HepG2 (cell line): ENCODE data around the gene STXBP5L. TPM values are rescaled to one million over a fixed set of nuclear protein-coding genes. Genes with fewer than 3 reads are reported as not detected.

ENCODE experiments used
- ATAC-seq: fragments of 200-7000 bp; cut with Tn5 transposase; 3 replicates; pipeline ENCODE4 v1.9.1; 2020; ENCODE audit warnings: mild to moderate bottlenecking, moderate library complexity
- BruUV-seq: library from RNA; stranded (reverse); fragments of 400-500 nt; replicated peaks from 2 replicates; lab custom pipeline; 2021; lab: Mats Ljungman, UMichigan
- CTCF ChIA-PET: fragments of 300-600 bp; formaldehyde crosslinking; extraction: SDS; loops from one replicate; lab custom pipeline; 2021; ENCODE audit warnings: low total read pairs, inconsistent platforms, low intra/inter-chr PET ratio; lab: Yijun Ruan, JAX
- POLR2A ChIA-PET: fragments of 350-600 bp; sonication (Branson Sonifier 250); formaldehyde crosslinking; loops from one replicate; lab custom pipeline; 2020; ENCODE audit warnings: antibody characterized with exemption, inconsistent platforms; lab: Yijun Ruan, JAX
- DNase-seq: peaks from one replicate; pipeline ENCODE4 v3.0.0-alpha.2; 2015; ENCODE audit warnings: low spot score
- FAIRE-seq: peaks from 3 replicates; lab custom pipeline; 2011; peaks lifted over from hg19 to GRCh38; lab: Jason Lieb, UNC
- H2AFZ ChIP-seq: one replicate; pipeline ENCODE4 v1.6.1; 2011; ENCODE audit warnings: low read length, inconsistent platforms
- H3K27ac ChIP-seq: fragments of 300-600 bp; 3 replicates; pipeline ENCODE4 v1.8.0; 2011; ENCODE audit warnings: mixed run types, mild to moderate bottlenecking, mixed read lengths, low read length, inconsistent platforms; ENCODE audit not compliant: insufficient read depth; ENCODE audit errors: extremely low read length
- H3K27me3 ChIP-seq, 2 experiments: fragments of 200-600 bp in 1 of 2; 2 replicates in 1 of 2; 3 replicates in 1 of 2; pipeline versions ENCODE4 v1.6.0 to v1.8.0; 2011; ENCODE audit warnings: low read length in 2 of 2, mild to moderate bottlenecking in 2 of 2, moderate library complexity in 2 of 2, inconsistent platforms in 1 of 2; ENCODE audit not compliant: insufficient read depth in 2 of 2, control insufficient read depth in 1 of 2
- H3K36me3 ChIP-seq, 2 experiments: fragments of 200-600 bp in 1 of 2; replicated peaks in 1 of 2; 2 replicates in 1 of 2; 3 replicates in 1 of 2; pipeline versions ENCODE4 v1.5.1 to v1.8.0; 2011; ENCODE audit warnings: low read length in 2 of 2, inconsistent platforms in 1 of 2; ENCODE audit not compliant: insufficient read depth in 2 of 2, control insufficient read depth in 1 of 2
- H3K4me1 ChIP-seq: 2 replicates; pipeline ENCODE4 v1.5.1; 2012; ENCODE audit warnings: low read length, inconsistent platforms; ENCODE audit not compliant: insufficient read depth
- H3K4me2 ChIP-seq: 2 replicates; pipeline ENCODE4 v1.6.0; 2011; ENCODE audit warnings: low read depth, low read length, inconsistent platforms
- H3K4me3 ChIP-seq, 3 experiments: fragments of 200-600 bp in 1 of 3; sonication (generic), shearing (Covaris generic) in 1 of 3; replicated peaks in 1 of 3; 2 replicates each; pipeline ENCODE4 v1.5.1; 2011 to 2016; ENCODE audit warnings: low read length in 3 of 3, inconsistent platforms in 2 of 3, low read depth in 2 of 3, mild to moderate bottlenecking in 2 of 3, control low read depth in 1 of 3, mixed read lengths in 1 of 3; ENCODE audit not compliant: insufficient read depth in 1 of 3
- H3K79me2 ChIP-seq: one replicate; pipeline ENCODE4 v1.6.1; 2011; ENCODE audit warnings: low read length, inconsistent platforms; ENCODE audit not compliant: insufficient read depth
- H3K9ac ChIP-seq: 2 replicates; pipeline ENCODE4 v1.6.0; 2011; ENCODE audit warnings: mild to moderate bottlenecking, low read depth, low read length, inconsistent platforms; ENCODE audit not compliant: insufficient read depth
- H3K9me3 ChIP-seq: 2 replicates; pipeline ENCODE4 v1.5.1; 2012; ENCODE audit warnings: mild to moderate bottlenecking, low read length
- H4K20me1 ChIP-seq: 2 replicates; pipeline ENCODE4 v1.6.0; 2011; ENCODE audit warnings: inconsistent platforms, mild to moderate bottlenecking, low read length, moderate library complexity; ENCODE audit not compliant: insufficient read depth
- FLYWCH1 ChIP-seq: sonication (generic); formaldehyde crosslinking; IDR thresholded peaks from 2 replicates; pipeline ENCODE4 v1.8.1; 2023; ENCODE audit warnings: mild to moderate bottlenecking, missing genetic modification reagents
- MATR3 ChIP-seq: sonication (generic); formaldehyde crosslinking; IDR thresholded peaks from 2 replicates; pipeline ENCODE4 v1.4.0; 2020; ENCODE audit warnings: missing genetic modification reagents
- MLLT10 ChIP-seq: sonication (generic); formaldehyde crosslinking; IDR thresholded peaks from 2 replicates; pipeline ENCODE4 v1.4.0; 2020; ENCODE audit warnings: missing genetic modification reagents
- MTA3 ChIP-seq: sonication (generic); formaldehyde crosslinking; IDR thresholded peaks from 2 replicates; pipeline ENCODE4 v1.4.0; 2020; ENCODE audit warnings: missing genetic modification reagents
- NFRKB ChIP-seq: fragments of 450-650 bp; IDR thresholded peaks from 2 replicates; pipeline ENCODE4 v1.6.1; 2017
- TOE1 ChIP-seq: sonication (generic); formaldehyde crosslinking; IDR thresholded peaks from 2 replicates; pipeline ENCODE4 v1.4.0; 2020; ENCODE audit warnings: mild to moderate bottlenecking, missing genetic modification reagents
- ZBED4 ChIP-seq: sonication (generic); formaldehyde crosslinking; IDR thresholded peaks from 2 replicates; pipeline ENCODE4 v1.4.0; 2020; ENCODE audit warnings: missing genetic modification reagents, borderline replicate concordance
- ZNF101 ChIP-seq: sonication (generic); formaldehyde crosslinking; IDR thresholded peaks from 2 replicates; pipeline ENCODE4 v1.4.0; 2020; ENCODE audit warnings: mild to moderate bottlenecking, low read depth, missing genetic modification reagents, borderline replicate concordance
- ZNF12 ChIP-seq: sonication (generic); formaldehyde crosslinking; IDR thresholded peaks from 2 replicates; pipeline ENCODE4 v1.5.0; 2020; ENCODE audit warnings: missing genetic modification reagents
- ZNF564 ChIP-seq: sonication (generic); formaldehyde crosslinking; IDR thresholded peaks from 2 replicates; pipeline ENCODE4 v1.8.1; 2023; ENCODE audit warnings: mild to moderate bottlenecking, missing genetic modification reagents
- ZNF598 ChIP-seq: sonication (generic); formaldehyde crosslinking; IDR thresholded peaks from 2 replicates; pipeline ENCODE4 v1.5.1; 2020; ENCODE audit warnings: mild to moderate bottlenecking, missing genetic modification reagents, borderline replicate concordance
- WGBS: methylation state at CpG from one replicate; pipeline ENCODE4 v1.1.6; 2017; ENCODE audit warnings: low lambda C conversion rate; 5-methylcytosine and 5-hydroxymethylcytosine counted together
- in situ Hi-C: cut with HindIII; loops from 2 replicates; pipeline ENCODE4 v1.10.0; 2017; ENCODE audit warnings: low pct_unique_long_range_greater_than_20kb; ENCODE audit not compliant: extremely low pct_ligation_motif_present
- intact Hi-C: fragments of 100-400 bp; cut with micrococcal nuclease; formaldehyde crosslinking; loops from one replicate; pipeline ENCODE4 v1.10.0; 2022; ENCODE audit not compliant: unreplicated experiment
- polyA plus RNA-seq, 8 experiments: library from polyadenylated mRNA; depleted of rRNA in 3 of 8; stranded (reverse) in 7 of 8; unstranded in 1 of 8; fragments of >200 nt; fragmentation: Illumina TruSeq in 4 of 8; extraction: Trizol in 4 of 8; gene quantifications; 2 replicates each; pipeline versions ENCODE4 v1.2.1 to v1.2.3, GENCODE V29; 2011 to 2016; ENCODE audit warnings: low read depth in 4 of 8, missing spikeins in 1 of 8, mixed read lengths in 1 of 8; ENCODE audit not compliant: insufficient read depth in 1 of 8
- total RNA-seq, 5 experiments: library from RNA; depleted of rRNA; stranded (reverse); fragments of >200 nt; fragmentation: Illumina TruSeq; extraction: Trizol; gene quantifications; 2 replicates each; pipeline ENCODE4 v1.2.3, GENCODE V29; 2016; ENCODE audit warnings: low read depth in 1 of 5
- TF ChIP-seq, protein P1 (sequence below): sonication (generic); formaldehyde crosslinking; IDR thresholded peaks from 2 replicates; pipeline ENCODE4 v1.8.0; 2022; ENCODE audit warnings: mild to moderate bottlenecking, missing genetic modification reagents
- TF ChIP-seq, protein P2 (sequence below), 2 experiments: fragments of 450-650 bp in 1 of 2; sonication (generic) in 1 of 2; formaldehyde crosslinking; IDR thresholded peaks; 2 replicates each; pipeline versions ENCODE4 v1.5.0 to v1.8.0; 2020 to 2022; ENCODE audit warnings: mild to moderate bottlenecking in 1 of 2, missing genetic modification reagents in 1 of 2
- TF ChIP-seq, protein P3 (sequence below): sonication (generic); formaldehyde crosslinking; IDR thresholded peaks from 2 replicates; pipeline ENCODE4 v1.4.0; 2020; ENCODE audit warnings: missing genetic modification reagents
- TF ChIP-seq, protein P4 (sequence below): sonication (generic); formaldehyde crosslinking; conservative IDR thresholded peaks from 2 replicates; pipeline ENCODE4 v1.8.0; 2022; ENCODE audit warnings: low read depth, missing genetic modification reagents

The STXBP5L gene
- total and polyA plus RNA-seq, 2 of the 13 experiments (the other 11 are each of a cell fraction or from before 2014, with no cell fraction given): not detected

GRCh38 chr3:121096953-121097352, 188.9 kb downstream of the STXBP5L start:
- Histone ChIP-seq H3K27me3 (0 out of 5 replicates have a peak, but pooled peaks cover 0 to 2% of the 10 kb centered on the region in 2 experiments), H3K9me3 (no peaks in the 10 kb centered on the region), H2AFZ (no peak overlapping the region), H3K4me1 (no peaks in the 10 kb centered on the region), H3K9ac (no peak overlapping the region), H4K20me1 (no peaks in the 10 kb centered on the region), H3K36me3 (no peaks in the 10 kb centered on the region), H3K4me3 (no peak overlapping the region), H3K27ac (no peak overlapping the region), H3K79me2 (no peaks in the 10 kb centered on the region)
- in situ Hi-C loops: no loop called here
- WGBS: 0% methylated on average over 2 of the region's 4 CpGs
- no peak for FAIRE-seq
- intact Hi-C loops: no loop called here
- no peak for DNase-seq
- ATAC-seq: peak; percentile 67
- POLR2A ChIA-PET: no interaction called here
- CTCF ChIA-PET: no interaction called here
- BruUV-seq: no TSS peak
- TF ChIP-seq ZNF12 (CRISPR knock-in tag) (no peak), FLYWCH1 (CRISPR knock-in tag) (no peak), NFRKB (no peak), MATR3 (CRISPR knock-in tag) (no peak), TOE1 (CRISPR knock-in tag) (no peak), ZNF101 (CRISPR knock-in tag) (no peak), ZBED4 (CRISPR knock-in tag) (no peak), ZNF598 (no peak), MLLT10 (CRISPR knock-in tag) (no peak), MTA3 (CRISPR knock-in tag) (no peak), ZNF564 (no peak)
- TF ChIP-seq, protein P1, sequence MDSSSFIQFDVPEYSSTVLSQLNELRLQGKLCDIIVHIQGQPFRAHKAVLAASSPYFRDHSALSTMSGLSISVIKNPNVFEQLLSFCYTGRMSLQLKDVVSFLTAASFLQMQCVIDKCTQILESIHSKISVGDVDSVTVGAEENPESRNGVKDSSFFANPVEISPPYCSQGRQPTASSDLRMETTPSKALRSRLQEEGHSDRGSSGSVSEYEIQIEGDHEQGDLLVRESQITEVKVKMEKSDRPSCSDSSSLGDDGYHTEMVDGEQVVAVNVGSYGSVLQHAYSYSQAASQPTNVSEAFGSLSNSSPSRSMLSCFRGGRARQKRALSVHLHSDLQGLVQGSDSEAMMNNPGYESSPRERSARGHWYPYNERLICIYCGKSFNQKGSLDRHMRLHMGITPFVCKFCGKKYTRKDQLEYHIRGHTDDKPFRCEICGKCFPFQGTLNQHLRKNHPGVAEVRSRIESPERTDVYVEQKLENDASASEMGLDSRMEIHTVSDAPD (CRISPR knock-in tag): no peak
- TF ChIP-seq, protein P2, sequence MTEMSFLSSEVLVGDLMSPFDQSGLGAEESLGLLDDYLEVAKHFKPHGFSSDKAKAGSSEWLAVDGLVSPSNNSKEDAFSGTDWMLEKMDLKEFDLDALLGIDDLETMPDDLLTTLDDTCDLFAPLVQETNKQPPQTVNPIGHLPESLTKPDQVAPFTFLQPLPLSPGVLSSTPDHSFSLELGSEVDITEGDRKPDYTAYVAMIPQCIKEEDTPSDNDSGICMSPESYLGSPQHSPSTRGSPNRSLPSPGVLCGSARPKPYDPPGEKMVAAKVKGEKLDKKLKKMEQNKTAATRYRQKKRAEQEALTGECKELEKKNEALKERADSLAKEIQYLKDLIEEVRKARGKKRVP (CRISPR knock-in tag; IDR thresholded peaks at IDR 0.05): no peak
- TF ChIP-seq, protein P3, sequence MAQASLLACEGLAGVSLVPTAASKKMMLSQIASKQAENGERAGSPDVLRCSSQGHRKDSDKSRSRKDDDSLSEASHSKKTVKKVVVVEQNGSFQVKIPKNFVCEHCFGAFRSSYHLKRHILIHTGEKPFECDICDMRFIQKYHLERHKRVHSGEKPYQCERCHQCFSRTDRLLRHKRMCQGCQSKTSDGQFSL (CRISPR knock-in tag): no peak
- TF ChIP-seq, protein P4, sequence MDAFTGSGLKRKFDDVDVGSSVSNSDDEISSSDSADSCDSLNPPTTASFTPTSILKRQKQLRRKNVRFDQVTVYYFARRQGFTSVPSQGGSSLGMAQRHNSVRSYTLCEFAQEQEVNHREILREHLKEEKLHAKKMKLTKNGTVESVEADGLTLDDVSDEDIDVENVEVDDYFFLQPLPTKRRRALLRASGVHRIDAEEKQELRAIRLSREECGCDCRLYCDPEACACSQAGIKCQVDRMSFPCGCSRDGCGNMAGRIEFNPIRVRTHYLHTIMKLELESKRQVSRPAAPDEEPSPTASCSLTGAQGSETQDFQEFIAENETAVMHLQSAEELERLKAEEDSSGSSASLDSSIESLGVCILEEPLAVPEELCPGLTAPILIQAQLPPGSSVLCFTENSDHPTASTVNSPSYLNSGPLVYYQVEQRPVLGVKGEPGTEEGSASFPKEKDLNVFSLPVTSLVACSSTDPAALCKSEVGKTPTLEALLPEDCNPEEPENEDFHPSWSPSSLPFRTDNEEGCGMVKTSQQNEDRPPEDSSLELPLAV (CRISPR knock-in tag): no peak
- TF ChIP-seq, all 625 proteins: peak for 0
- H3K4me2 ChIP-seq: no peak overlapping the region
